SK-N-SH treated with all-trans-retinoic acid at 6 μM for 48 hours (cell line): ENCODE results near the gene IQCC.

Source experiments
- ATAC-seq: fragments of 200-7000 bp; cut with Tn5 transposase; 3 replicates; pipeline ENCODE4 v1.9.1; 2020; ENCODE audit warnings: mild to moderate bottlenecking, moderate library complexity
- ARNTL ChIP-seq: fragments of 450-650 bp; formaldehyde crosslinking; IDR thresholded peaks from 2 replicates; pipeline ENCODE4 v1.5.0; 2020; ENCODE audit warnings: low read depth, mild to moderate bottlenecking, moderate library complexity, borderline replicate concordance
- ESRRG ChIP-seq: fragments of 250-450 bp; sonication (Bioruptor Pico); IDR thresholded peaks from 2 replicates; pipeline ENCODE4 v1.6.1; 2021; ENCODE audit warnings: mild to moderate bottlenecking
- GLIS3 ChIP-seq: fragments of 250-450 bp; sonication (Bioruptor Pico); IDR thresholded peaks from 2 replicates; pipeline ENCODE4 v1.5.0; 2020; ENCODE audit warnings: mild to moderate bottlenecking, moderate library complexity
- OSR1 ChIP-seq: fragments of 250-450 bp; sonication (Bioruptor Pico); IDR thresholded peaks from 2 replicates; pipeline ENCODE4 v1.8.0; 2022; ENCODE audit warnings: moderate library complexity, mild to moderate bottlenecking, inconsistent platforms
- PPARA ChIP-seq: fragments of 250-450 bp; sonication (Bioruptor Pico); IDR thresholded peaks from 2 replicates; pipeline ENCODE4 v1.5.0; 2020; ENCODE audit warnings: mild to moderate bottlenecking, borderline replicate concordance
- RARB ChIP-seq: fragments of 250-450 bp; sonication (Bioruptor Pico); IDR thresholded peaks from 2 replicates; pipeline ENCODE4 v1.8.0; 2021; ENCODE audit warnings: mild to moderate bottlenecking, moderate library complexity
- SNAI2 ChIP-seq: fragments of 250-450 bp; sonication (Bioruptor Pico); IDR thresholded peaks from 2 replicates; pipeline ENCODE4 v1.5.0; 2020; ENCODE audit warnings: mild to moderate bottlenecking, moderate library complexity
- TCF4 ChIP-seq: fragments of 250-450 bp; sonication (Bioruptor Pico); IDR thresholded peaks from 2 replicates; pipeline ENCODE4 v1.8.0; 2021; ENCODE audit warnings: mild to moderate bottlenecking, moderate library complexity, borderline replicate concordance
- TOX ChIP-seq: fragments of 250-450 bp; sonication (Bioruptor Pico); IDR thresholded peaks from 2 replicates; pipeline ENCODE4 v1.8.0; 2021; ENCODE audit warnings: mild to moderate bottlenecking, moderate library complexity, borderline replicate concordance
- ZC3H10 ChIP-seq: fragments of 250-450 bp; sonication (Bioruptor Pico); IDR thresholded peaks from 2 replicates; pipeline ENCODE4 v1.5.1; 2021; ENCODE audit warnings: mild to moderate bottlenecking, moderate library complexity
- ZFP3 ChIP-seq: fragments of 250-450 bp; sonication (Bioruptor Pico); IDR thresholded peaks from 2 replicates; pipeline ENCODE4 v1.5.0; 2020; ENCODE audit warnings: mild to moderate bottlenecking, moderate library complexity
- ZFP30 ChIP-seq: fragments of 450-650 bp; formaldehyde crosslinking; IDR thresholded peaks from 2 replicates; pipeline ENCODE4 v1.5.0; 2022; ENCODE audit warnings: mild to moderate bottlenecking, moderate library complexity
- ZNF565 ChIP-seq: fragments of 450-650 bp; formaldehyde crosslinking; conservative IDR thresholded peaks from 2 replicates; pipeline ENCODE4 v1.5.0; 2020; ENCODE audit warnings: low read depth, mild to moderate bottlenecking, moderate library complexity
- ZNF70 ChIP-seq: fragments of 450-650 bp; formaldehyde crosslinking; IDR thresholded peaks from 2 replicates; pipeline ENCODE4 v1.5.0; 2020; ENCODE audit warnings: mild to moderate bottlenecking, moderate library complexity
- ZNF8 ChIP-seq: fragments of 450-650 bp; formaldehyde crosslinking; IDR thresholded peaks from 2 replicates; pipeline ENCODE4 v1.5.0; 2020; ENCODE audit warnings: mild to moderate bottlenecking, moderate library complexity
- TF ChIP-seq, protein P1 (sequence below): fragments of 250-450 bp; sonication (Bioruptor Pico); IDR thresholded peaks from 2 replicates; pipeline ENCODE4 v1.5.0; 2020; ENCODE audit warnings: mild to moderate bottlenecking, moderate library complexity
- TF ChIP-seq, protein P2 (sequence below): fragments of 250-450 bp; sonication (Bioruptor Pico); IDR thresholded peaks from 2 replicates; pipeline ENCODE4 v1.5.1; 2020; ENCODE audit warnings: low read depth, mild to moderate bottlenecking, moderate library complexity

IQCC gene

DNA sequence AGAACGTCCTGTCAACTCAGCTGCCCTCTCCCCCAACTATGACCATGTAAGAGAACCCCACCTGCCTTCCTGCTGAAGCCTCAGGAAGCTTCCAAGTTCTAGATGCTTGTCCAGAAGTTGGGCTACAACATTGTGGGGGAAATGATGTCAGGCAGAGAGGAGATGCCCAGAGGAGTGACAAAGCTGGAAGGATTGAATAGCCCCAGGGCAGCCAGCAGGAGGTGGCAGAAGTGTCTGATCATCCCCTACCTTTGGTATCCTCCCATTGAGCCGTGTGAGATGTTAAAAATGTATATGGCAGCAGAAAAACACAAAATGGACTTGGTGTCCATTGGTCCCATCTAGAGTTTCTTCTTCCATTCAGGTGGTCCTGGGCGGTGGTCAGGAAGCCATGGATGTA, 23.3 kb downstream of the IQCC start (continued):
- TF ChIP-seq, protein P1, sequence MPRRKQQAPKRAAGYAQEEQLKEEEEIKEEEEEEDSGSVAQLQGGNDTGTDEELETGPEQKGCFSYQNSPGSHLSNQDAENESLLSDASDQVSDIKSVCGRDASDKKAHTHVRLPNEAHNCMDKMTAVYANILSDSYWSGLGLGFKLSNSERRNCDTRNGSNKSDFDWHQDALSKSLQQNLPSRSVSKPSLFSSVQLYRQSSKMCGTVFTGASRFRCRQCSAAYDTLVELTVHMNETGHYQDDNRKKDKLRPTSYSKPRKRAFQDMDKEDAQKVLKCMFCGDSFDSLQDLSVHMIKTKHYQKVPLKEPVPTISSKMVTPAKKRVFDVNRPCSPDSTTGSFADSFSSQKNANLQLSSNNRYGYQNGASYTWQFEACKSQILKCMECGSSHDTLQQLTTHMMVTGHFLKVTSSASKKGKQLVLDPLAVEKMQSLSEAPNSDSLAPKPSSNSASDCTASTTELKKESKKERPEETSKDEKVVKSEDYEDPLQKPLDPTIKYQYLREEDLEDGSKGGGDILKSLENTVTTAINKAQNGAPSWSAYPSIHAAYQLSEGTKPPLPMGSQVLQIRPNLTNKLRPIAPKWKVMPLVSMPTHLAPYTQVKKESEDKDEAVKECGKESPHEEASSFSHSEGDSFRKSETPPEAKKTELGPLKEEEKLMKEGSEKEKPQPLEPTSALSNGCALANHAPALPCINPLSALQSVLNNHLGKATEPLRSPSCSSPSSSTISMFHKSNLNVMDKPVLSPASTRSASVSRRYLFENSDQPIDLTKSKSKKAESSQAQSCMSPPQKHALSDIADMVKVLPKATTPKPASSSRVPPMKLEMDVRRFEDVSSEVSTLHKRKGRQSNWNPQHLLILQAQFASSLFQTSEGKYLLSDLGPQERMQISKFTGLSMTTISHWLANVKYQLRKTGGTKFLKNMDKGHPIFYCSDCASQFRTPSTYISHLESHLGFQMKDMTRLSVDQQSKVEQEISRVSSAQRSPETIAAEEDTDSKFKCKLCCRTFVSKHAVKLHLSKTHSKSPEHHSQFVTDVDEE (CRISPR knock-in tag), result no peak
- TF ChIP-seq, protein P2, sequence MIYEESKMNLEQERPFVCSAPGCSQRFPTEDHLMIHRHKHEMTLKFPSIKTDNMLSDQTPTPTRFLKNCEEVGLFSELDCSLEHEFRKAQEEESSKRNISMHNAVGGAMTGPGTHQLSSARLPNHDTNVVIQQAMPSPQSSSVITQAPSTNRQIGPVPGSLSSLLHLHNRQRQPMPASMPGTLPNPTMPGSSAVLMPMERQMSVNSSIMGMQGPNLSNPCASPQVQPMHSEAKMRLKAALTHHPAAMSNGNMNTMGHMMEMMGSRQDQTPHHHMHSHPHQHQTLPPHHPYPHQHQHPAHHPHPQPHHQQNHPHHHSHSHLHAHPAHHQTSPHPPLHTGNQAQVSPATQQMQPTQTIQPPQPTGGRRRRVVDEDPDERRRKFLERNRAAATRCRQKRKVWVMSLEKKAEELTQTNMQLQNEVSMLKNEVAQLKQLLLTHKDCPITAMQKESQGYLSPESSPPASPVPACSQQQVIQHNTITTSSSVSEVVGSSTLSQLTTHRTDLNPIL (CRISPR knock-in tag), result no peak

DNA sequence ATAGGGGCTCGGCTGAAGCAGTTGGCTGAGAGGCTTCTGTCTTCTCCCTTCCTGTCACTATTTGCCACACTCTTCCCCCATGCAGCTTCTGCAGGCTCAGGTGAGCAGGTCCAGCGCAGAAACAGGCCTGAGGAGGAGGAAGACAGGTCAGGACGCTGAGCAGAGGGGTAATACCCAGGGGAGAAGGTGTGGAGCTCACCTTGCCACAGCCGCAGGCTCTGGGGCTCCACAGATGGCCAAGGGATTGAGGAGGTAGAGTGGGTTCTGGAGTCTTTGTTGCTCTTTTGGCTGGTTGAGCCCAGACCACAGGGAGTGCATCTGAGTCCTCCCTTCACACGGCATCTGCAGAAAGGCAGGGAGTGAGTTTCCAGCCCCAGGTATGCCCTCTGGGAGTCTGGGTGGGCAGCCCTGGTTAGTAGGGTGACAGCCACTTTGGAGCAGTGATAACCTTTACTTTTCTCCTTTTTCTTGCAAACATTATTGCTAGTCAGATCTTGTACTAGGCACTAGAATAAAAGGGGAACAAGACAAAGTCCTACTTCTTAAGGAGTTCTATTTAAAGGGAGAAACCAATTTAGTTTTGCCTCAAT, 26.5 kb downstream of the IQCC start:
- TF ChIP-seq SNAI2 (CRISPR knock-in tag), result no peak
- TF ChIP-seq, protein P2 (CRISPR knock-in tag), result no peak
- TF ChIP-seq RARB, result no peak
- TF ChIP-seq TCF4 (CRISPR knock-in tag), result no peak
- TF ChIP-seq ZFP30, result no peak
- ATAC-seq, result no peak

DNA sequence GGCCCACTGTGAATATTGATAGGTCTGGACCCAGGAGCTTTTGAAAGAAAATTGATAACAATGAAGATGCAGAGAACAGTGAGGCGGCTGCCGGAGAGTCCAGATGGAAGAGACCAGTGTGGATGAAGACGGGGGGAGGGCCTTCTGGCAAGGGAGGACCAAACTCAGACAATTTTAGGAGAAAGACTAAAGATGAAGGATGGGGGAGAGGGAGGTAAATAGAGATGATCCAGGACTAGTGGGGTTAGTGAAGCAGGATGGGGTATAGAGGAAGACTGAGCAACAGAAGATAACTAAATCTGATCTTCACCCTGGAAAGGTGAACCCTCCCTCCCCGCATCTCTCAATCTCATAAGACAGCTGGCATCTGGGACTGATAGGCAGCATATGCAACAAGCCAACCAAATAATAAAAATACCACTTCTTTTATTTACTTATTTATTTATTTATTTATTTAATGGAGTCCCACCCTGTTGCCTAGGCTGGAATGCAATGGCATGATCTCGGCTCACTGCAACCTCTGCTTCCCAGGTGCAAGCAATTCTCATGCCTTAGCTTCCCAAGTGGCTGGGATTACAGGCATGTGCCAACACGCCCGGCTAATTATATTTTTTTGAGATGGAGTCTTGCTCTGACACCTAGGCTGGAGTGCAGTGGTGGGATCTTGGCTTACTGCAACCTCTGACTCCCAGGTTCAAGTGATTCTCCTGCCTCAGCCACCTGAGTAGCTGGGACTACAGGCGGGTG, 27.3 kb downstream of the IQCC start:
- TF ChIP-seq, protein P2 (CRISPR knock-in tag), result no peak
- TF ChIP-seq TOX (CRISPR knock-in tag), result no peak
- no peak; the same call in 2 of the 3 replicates for ATAC-seq

DNA sequence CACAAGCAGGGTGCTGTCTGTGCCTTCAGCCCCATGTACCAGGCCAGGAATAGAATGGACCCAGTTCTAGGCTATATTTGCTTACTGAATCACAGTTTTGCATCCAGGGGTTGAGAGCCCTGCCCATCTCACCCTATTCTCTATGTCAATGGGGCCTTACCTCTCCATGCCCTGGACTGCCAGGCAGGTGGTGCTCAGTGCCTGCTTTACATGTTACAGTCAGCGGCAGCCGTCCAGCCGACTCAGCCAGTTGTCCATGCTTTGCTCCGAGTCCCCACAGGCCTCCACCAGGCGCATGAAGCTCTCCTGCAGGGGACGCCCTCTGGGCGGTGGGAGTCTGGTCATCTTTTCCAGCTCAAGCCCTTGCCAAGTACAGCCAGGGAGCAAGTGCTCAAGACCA, 29.3 kb downstream of the IQCC start:
- no peak for TF ChIP-seq ZNF565 (CRISPR knock-in tag)
- no peak for TF ChIP-seq ARNTL
- TF ChIP-seq OSR1 (CRISPR knock-in tag), result no peak
- TF ChIP-seq ZNF70, result no peak
- TF ChIP-seq, protein P1 (CRISPR knock-in tag), result no peak
- TF ChIP-seq ZC3H10 (CRISPR knock-in tag), result no peak
- no peak for TF ChIP-seq ZNF8 (CRISPR knock-in tag)
- no peak for TF ChIP-seq PPARA (CRISPR knock-in tag)
- TF ChIP-seq ZFP3 (CRISPR knock-in tag), result no peak
- no peak for TF ChIP-seq RARB
- ATAC-seq, result no peak

DNA sequence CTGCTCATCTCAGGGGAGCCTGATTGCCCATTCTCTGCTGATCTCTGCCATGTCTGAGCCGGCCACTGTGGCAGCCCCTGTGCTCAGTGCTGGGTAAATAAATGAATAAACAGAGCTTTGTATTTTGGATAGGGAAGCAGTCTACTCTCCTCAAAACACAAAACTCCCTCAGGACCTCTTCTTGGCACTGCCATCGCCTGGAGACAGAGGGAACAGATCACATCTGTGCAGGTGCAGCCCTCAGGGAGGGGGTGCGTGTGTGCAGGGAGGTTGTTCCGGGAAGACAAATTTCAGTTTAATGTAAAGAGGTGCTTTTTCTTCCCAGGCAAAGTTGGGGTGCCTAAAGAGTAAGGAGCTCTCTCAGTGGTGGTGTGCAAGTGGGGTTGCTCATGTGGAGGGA, 33.9 kb downstream of the IQCC start:
- no peak for ATAC-seq
- TF ChIP-seq, protein P2 (CRISPR knock-in tag), result no peak
- no peak for TF ChIP-seq ZFP30
- no peak for TF ChIP-seq PPARA (CRISPR knock-in tag)
- TF ChIP-seq OSR1 (CRISPR knock-in tag), result no peak
- no peak for TF ChIP-seq GLIS3
- TF ChIP-seq ESRRG (CRISPR knock-in tag), result no peak
- no peak for TF ChIP-seq ZNF70
- no peak for TF ChIP-seq TCF4 (CRISPR knock-in tag)
- TF ChIP-seq ZNF8 (CRISPR knock-in tag), result no peak
- TF ChIP-seq ZNF565 (CRISPR knock-in tag), result no peak
- TF ChIP-seq RARB, result no peak
- no peak for TF ChIP-seq SNAI2 (CRISPR knock-in tag)
- no peak for TF ChIP-seq TOX (CRISPR knock-in tag)
- TF ChIP-seq ZFP3 (CRISPR knock-in tag), result no peak
- TF ChIP-seq, all 23 proteins: peak for 0
